HG03521 (cell line): ENCODE data around the gene FTSJ1.
"Not testable (repeated sequence)": the region's sequence is repeated elsewhere in the genome, so short reads cannot be mapped to it uniquely, and the experiment has no call there.

ENCODE experiments used
- ATAC-seq: cut with Tn5 transposase; IDR thresholded peaks from one replicate; pipeline ENCODE4 v1.9.1; 2021; ENCODE audit warnings: mild to moderate bottlenecking, moderate library complexity; ENCODE audit not compliant: unreplicated experiment

The FTSJ1 gene

GRCh38 chrX:48493890-48494364 lies 17.9 kb downstream of the FTSJ1 start:
- ATAC-seq: no peak

GRCh38 chrX:48496660-48497059 lies 20.7 kb downstream of the FTSJ1 start:
- ATAC-seq: no peak

GRCh38 chrX:48497871-48498270 lies 21.9 kb downstream of the FTSJ1 start:
- no peak for ATAC-seq

GRCh38 chrX:48498374-48498809 lies 22.4 kb downstream of the FTSJ1 start:
- no peak for ATAC-seq

GRCh38 chrX:48504261-48504660 lies 28.3 kb downstream of the FTSJ1 start:
- no peak for ATAC-seq

DNA sequence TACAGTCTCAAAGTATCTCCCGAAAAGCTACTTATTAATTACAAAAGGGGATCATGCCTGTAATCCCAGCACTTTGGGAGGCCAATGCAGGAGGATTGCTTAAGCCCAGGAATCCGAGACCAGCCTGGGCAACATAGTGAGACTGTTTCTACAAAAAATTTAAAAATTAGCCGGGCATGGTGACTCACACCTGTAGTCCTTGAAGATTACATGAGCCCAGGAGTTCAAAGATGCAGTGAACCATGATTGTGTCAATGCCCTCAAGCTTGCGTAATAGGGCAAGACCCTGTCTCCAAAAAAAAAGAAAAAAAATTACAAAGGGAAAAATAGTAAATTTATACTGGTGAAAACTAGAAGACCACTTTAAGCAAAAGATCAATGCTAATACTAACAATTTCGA lies 29.5 kb downstream of the FTSJ1 start:
- ATAC-seq: no peak

- ATAC-seq: no peak
These were observed 31.2 kb downstream of the FTSJ1 start for GRCh38 chrX:48507246-48507645.

DNA sequence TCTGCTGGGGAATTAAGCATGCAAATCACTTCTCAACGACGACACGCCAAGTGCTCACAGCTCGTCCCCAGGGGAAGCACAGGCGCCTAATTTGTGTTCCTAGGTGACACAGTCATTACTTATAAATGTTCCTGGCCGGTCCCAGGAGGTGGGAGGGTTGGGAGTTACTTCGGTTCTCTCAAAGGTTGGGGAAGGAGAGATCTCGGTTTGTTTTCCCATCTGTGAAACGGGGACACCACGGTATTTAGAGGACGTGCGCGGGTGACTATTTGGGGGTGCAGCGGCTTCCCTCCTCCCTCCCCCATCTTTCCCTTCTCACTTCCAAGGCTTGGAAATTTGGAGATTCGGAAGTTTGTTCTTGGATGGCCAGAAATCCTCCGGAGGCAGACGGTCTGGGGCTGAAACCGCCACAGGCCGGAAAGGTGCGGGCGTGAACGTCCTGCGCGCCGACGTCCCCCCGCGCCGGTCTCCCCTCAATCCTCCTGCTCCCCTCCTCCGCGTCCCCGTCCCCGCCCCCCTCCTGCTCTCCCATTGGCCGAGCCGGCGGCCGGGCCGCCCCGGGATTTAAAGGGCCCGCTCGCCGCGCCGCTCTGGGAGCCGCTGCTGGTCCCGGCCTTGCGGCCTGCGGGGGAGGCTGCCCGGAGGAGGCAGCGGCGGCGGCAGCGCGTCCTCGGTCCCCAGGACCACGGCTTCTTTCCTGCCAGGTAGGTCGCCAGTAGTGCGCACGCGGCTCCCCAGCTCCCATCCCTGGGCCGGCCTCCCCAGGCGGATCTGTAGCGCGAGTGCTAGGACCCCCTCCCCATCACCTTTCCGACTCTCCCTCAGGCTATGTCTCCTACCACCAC lies 32.6 kb downstream of the FTSJ1 start, which contains the start of gene PORCN:
Gene PORCN, plus strand, starts transcription at position 593 of the 845 bp plus-strand sequence. CDS start 829 bp downstream, outside the sequence.
- ATAC-seq: peak; percentile 85

DNA sequence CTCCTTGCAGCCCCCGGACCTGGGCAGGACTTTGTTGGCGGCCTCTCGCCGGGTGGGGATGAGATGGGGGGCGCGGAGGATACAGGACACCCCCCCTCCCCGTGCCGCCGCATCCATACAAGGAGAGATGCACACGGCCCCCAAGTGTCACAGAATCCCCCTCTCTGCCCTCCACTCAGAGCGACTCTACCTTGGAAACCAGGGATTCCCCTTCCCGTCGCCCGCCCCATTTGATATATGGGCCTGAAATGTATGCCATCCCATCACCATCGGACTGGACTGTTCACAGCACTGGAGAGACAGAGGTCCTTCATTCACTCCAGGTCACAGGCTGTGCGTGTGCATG lies 33.2 kb downstream of the FTSJ1 start:
- ATAC-seq: peak; percentile 15

DNA sequence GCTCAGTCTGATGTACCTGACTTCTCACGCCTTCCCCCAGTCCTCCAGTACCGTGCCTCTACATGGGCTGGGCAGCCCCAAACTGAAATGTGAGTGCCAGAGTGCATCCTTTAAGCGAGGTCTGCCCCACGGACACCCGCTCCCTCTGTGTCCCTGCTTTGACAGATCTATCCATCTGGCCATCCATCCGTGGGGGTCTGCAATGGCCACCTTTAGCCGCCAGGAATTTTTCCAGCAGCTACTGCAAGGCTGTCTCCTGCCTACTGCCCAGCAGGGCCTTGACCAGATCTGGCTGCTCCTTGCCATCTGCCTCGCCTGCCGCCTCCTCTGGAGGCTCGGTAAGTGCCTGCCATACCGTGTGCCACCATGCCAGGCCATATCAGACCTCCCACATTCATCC lies 33.6 kb downstream of the FTSJ1 start:
- no peak for ATAC-seq

GRCh38 chrX:48511560-48511959 lies 35.6 kb downstream of the FTSJ1 start:
- no peak for ATAC-seq

DNA sequence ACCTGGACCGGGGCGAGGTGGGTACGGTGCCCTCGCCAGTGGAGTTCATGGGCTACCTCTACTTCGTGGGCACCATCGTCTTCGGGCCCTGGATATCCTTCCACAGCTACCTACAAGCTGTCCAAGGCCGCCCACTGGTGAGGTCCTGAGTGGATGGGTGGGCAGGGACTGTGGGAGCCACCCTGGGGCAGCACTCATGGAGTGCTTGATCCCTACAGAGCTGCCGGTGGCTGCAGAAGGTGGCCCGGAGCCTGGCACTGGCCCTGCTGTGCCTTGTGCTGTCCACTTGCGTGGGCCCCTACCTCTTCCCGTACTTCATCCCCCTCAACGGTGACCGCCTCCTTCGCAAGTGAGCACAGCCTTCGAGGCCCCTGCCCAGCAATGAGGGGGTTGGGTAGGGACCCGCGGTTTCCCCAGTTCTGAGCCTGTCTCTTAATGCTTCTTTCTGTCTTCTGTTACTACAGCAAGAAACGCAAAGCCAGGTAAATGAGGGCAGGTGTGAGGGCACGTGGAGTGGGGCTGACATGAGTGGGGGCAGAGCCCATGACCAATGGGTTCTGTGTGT lies 36.5 kb downstream of the FTSJ1 start:
- ATAC-seq: no peak

- no peak for ATAC-seq
These were observed 37.7 kb downstream of the FTSJ1 start for GRCh38 chrX:48513670-48514069.

DNA sequence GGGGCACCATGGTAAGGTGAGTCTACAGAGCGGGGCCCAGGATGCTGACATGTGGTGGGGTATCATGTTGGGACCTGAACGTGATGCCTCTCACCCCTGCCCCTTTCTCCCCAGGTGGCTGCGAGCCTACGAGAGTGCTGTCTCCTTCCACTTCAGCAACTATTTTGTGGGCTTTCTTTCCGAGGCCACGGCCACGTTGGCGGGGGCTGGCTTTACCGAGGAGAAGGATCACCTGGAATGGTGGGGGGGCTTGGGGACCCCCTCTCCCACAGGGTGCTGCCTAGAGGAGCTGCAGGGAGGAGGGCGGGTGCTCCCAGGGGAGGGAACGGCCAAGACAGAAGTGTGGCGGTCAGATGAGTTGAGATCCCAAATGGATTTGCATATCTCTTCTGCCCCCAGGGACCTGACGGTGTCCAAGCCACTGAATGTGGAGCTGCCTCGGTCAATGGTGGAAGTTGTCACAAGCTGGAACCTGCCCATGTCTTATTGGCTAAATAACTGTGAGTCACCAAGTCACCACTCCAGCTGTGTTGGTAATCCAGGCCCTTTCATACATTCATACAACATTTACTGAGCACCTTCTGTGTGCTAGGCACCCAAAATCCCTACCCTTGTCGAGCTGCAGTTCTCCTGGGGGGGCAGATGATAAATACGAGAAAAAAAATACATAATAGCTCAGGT lies 38.3 kb downstream of the FTSJ1 start:
- ATAC-seq: no peak

DNA sequence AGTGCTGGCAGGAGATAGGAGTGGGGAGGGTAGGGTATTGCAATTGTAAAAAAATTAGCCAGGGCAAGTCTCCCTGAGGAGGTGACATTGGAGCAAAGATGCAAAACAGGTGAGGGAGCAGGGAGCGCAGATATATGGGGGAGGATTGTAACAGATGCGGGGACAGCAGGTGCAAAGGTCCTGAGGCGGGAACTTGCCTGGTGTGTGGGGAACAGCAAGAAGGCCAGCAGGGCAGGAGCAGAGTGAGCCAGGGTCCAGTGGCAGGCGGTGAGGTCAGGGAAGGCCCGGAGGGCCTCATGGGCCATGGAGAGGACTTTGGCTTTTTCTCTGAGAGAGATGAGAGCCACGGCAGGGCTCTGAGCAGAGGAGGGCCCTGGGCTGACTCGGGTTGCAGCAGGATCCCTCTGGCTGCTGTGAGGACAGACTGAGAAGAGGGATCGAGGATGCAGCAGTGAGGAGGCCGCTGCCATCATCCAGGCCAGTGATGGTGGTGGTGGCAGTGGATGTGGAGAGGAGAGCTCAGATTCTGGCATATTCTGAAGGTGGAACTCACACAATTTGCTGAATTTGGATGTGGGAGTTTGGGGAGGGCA lies 39.0 kb downstream of the FTSJ1 start:
- ATAC-seq: no peak

- no peak for ATAC-seq
These were observed 39.8 kb downstream of the FTSJ1 start for GRCh38 chrX:48515842-48516241.

GRCh38 chrX:48516285-48516684 lies 40.3 kb downstream of the FTSJ1 start:
- no peak for ATAC-seq

- no peak for ATAC-seq
These were observed 41.0 kb downstream of the FTSJ1 start for GRCh38 chrX:48516987-48517386.

DNA sequence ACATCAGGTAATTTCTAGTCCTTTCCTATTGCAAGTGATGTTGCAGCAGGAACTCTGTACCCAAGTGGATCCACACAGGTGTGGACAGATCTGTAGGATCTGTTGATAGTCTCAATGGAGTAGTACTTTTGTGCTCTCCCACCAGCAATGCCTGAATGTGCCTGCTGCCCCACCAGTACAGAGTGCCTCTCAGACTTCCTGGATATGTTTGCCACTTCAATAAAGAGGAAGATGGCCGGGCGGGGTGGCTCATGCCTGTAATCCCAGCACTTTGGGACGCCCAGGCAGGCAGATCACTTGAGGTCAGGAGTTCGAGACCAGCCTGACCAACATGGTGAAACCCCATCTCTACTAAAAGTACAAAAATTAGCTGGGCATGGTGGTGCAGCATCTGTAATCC lies 43.5 kb downstream of the FTSJ1 start:
- ATAC-seq: not testable (repeated sequence)

DNA sequence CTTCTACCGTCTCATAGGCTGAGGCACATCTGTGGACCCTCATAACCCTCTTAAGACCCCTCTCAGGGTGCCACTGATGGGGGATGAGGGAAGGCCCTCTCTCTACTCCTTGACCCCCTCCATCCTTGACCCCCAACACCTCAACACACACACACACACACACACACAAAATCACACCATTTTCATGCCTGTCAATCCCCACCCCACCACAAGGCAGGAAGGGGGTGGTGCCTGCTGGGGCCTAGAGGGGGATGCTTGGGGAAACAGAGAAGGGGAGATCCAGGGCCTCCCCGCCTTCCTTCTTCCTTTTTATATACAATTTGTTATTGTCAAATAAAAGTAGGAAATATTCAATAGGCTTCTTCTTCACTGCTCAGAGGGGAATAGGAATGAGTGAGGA lies 44.5 kb downstream of the FTSJ1 start:
- no peak for ATAC-seq

DNA sequence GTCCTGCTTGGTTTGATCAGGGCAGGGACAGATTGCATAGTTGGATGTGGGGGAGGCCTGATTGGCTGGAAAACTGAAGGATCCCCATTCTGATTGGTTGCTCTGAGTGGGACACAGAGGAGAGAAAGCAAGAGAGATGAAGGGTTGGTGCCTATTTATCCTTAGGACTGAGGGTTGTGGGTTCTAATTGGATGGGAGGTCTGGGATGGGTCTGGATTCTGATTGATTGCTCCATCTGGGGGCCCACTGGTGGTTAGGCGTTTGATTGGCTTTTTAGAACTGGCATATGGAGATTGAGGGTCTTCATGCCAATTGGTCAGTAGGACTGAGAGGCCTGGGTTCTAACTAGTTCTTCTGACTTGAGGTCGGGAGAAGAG lies 45.0 kb downstream of the FTSJ1 start:
- ATAC-seq: no peak
